GM21619 (cell line): ENCODE data around the gene HSP90AB1.

Source experiments
- ATAC-seq: cut with Tn5 transposase; IDR thresholded peaks from one replicate; pipeline ENCODE4 v1.9.1; 2021; ENCODE audit not compliant: unreplicated experiment

HSP90AB1 gene

DNA sequence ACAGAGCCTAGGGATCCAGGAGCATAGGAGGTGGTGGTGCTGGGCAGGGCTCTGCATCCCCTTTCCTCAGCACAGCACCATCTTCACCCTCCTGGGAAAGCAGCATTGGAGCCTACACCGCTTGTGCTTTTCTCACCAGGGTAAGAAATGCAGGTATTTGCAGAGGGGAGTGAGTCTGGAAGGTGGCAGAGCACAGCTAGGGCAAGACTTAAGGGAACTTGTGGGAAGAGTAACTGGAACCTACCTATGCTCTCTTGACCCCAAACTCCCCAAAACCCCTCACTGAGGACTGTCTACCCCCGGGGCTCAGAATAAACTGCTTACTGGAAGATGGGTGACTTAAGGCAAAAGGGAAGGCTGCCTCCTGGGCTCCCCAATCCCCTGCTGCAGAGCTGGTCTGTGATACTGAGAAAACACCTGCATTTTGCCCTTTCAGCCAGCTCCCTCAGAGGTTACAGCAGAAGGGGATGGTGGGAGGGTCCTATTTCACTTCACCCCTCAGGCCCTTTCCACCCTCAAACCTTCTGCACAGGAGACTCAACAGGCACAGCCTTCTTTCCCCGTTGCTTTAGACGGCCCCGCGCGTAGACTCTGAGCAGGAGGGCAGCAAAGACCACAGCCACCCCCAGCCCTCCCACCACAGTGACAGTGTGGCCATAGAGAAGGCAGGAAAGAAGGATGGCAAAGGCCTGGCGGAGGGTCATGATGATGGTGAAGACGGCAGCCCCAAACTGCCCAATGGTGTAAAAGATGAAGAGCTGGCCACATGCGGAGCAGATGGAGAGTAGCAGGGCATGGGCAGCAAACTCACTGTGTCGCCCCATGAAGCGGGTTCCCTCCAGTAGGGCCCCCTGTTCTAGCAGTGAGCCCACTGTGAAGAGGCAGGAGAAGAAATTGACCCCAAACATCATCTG lies 7.5 kb downstream of the HSP90AB1 start:
- no peak for ATAC-seq

DNA sequence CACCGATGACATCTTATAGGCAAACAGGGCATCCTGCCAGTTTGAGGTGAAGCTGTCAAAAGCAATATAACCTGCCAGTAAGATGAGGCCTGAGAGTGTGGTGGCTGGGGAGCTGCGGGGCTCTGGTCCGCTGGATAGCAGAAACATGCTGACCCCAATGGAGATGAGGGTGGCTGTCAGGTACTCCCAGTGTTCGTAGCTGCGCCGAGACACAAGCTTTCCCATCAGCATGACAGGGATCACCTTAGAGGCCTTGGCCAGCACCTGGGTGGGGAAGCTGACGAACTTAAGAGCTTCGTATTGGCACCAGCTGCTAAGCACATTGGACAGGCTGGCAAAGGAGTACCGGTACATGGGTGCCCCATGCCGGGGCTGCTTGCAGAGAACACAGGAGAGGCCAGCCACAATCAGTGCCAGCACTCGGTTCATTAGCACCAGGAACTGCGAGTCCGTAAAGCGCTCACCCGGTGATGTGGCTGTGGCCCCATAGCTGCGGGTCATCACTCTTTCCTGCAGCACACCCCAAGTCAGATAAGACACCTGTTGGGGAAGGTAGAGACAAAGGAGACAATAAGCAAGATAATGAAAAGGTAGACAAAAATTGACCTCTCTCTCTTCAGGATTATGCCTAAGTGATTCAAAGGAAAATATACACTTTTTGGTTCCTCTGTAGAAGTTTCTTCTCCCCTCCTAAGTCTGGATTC lies 8.4 kb downstream of the HSP90AB1 start:
- no peak for ATAC-seq

DNA sequence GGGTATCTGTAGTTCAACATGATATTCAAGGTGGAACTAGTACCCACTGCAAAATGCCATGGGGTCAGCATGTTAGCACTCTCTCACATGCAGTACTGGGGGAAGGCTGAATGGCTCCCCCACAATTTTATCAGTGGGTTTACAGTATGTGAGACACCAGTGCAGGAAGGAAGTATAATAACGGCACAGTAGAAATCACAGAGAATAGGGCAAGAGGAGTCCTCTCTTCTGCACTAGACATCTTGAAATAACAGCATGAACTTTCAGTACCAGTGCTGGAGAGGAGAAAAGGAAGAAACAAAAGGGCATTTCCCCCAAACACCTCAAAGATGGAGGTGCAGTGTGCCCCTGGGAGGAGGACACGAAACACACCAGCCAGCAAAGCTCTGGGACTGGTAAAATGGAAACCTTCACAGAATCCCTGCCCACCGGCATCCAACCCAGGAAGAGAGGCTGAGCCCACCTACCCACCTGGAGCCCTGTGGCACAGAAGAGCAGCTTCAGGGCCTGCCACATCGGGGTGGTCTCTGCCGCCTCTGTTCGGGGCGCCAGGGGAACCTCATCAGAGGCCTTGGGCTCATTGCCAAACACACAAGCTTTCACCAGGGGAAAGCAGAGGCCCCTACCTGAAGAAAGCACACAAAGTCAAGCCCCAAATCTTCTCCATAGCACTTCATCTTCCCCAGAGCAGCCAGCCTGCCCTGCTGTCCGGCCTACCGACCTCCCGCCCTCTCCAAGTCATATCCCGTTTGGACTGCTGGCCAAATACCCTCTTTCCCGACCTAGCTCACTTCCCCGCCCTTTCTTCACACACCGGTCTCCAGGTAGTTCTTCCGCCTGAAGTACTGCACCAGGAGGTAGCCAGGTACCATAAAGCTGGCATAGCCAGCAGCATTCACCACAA lies 9.2 kb downstream of the HSP90AB1 start:
- ATAC-seq: no peak

DNA sequence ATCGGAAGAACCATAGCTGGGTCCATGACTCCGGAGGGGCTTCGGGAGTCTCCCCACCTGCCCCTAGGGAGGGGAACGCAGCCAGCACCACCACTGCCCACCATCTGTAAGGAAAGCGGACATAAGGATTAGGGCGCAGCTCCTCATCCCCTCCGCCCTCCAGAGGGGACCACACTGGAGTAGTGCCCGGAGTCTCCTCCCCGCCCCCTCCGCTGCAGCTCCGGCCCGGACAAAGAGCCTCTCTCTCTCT lies 9.8 kb downstream of the HSP90AB1 start:
- ATAC-seq: no peak

DNA sequence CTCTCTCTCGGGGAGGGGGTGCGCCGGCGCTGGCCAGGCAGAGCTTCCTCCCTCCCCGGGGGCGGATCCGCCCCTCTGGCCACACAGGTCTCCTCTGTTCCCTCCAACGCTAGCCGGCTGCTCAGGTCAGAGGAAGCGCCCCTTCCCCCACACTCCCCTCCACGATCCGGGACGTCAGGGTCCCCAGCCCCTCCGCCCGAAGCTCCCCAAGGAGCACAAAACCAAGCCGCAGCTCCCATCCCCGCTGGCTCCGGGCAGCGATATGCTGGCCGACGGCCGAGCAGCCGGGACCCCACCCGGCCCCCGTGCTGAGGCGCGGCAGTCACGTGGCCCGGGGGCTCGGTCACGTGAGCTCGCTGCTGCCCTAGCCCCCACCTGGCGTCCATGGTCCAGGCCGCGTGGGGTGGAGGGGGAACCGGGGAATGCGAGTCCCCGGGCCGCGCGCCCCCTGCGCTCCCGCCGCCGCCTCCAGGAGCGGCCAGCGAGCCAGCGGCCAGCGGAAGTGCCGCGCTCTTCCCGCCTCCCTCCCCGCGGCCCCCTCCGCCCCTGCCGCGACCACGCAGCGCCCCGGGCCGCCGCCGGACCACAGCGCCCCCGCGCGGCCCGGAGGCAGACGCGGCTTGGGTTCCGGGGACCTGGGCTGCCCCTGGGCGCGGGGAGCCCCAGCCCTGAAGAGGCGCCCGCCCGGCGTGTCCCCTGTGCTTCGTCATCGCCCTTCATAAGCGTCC lies 10.3 kb downstream of the HSP90AB1 start, which contains the start of gene SLC35B2:
TSS of gene SLC35B2 (minus strand) at position 504 of the 728 bp plus-strand sequence. CDS start at position 386, 118 bp downstream.
- peak; percentile 42 for ATAC-seq

DNA sequence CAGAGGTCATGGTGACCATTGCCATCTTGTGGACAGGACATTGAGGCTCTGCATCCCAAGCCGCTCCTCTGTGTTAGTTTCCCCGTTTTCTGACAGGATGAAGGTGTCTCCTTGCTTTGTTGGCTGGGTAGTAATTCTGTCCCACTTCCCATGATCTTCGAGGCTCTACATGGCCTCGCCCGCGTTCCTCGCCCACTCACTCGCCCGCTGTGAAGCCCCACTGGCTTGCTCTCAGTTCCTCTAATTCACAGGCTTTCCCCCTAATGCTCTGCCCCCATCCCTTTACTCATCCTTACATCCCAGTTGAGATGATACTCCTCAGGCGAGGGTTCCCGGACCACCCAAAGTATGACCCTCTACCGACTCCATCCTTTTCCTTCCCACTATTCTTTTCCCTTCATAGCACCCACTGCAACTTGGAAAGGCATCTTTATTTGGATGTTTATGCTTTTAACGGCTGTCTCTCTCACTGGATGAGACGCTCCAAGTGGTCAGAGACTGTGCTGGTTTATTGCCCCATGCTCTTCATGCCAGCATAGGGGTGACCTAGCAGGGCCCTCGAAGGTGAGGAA lies 10.9 kb downstream of the HSP90AB1 start:
- ATAC-seq: peak; percentile 6

DNA sequence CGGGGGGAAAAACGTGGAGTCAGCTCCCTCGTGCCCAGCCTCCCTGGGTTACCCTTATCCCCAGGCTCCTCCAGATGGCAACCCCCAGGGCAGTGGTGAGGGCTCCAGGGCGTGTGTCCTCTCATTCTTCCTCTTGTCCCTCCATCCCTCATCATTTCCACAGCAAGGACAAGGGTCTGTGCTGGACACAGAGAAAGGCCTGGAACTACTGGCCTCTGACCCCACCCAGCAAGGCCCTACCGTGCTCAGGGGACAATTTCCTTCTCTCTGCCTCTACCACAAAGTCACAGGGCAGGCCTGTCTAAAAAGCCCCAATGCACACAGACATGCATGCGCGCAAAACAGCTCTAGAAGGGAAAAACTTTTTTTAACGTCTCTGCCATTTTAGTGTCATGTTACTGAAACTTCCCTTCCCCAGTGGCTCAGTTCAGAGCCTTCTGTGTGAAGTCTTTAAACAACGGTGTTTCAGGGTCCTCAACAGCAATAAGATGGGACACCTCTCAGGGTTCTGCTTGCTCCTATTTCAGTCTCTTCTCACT lies 11.5 kb downstream of the HSP90AB1 start:
- ATAC-seq: no peak

DNA sequence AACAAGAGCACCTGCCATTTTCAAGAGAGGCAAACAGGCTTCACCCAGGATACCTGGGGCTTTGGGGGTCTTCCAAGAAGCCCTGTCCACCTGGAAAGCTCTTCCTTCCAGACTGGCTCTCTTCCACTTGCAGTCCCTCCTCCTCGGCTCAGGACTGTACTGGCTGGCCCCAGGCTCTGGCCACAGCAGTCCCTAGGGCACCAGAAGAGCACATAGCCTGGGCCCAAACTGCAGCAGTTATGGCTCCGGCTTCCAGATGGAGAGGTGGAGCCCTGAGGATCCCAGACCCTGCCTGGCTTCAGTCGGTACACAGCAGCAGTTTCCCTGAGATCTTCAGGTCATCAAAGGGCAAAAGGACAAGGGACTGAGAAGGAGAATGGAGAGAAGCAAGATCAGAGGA lies 12.0 kb downstream of the HSP90AB1 start:
- ATAC-seq: no peak

DNA sequence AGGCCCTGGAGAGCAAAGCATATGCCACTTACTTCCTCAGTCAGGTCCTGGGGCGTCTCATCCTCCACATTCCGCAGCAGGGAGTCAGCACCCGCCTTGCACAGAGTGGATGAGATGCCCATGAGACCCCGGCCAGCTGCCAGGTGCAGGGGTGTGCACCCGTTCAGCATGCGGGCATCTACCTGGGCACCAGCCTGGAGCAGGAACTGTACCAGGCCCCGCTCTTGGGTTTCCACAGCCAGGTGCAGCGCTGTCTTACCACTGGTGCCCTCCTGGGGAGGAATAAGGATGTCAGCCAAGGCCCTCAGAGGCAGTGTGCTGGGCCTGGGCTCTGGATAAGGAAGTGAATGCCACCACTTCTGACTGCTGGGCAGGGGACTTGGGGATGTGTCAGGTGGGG lies 13.1 kb downstream of the HSP90AB1 start:
- no peak for ATAC-seq

DNA sequence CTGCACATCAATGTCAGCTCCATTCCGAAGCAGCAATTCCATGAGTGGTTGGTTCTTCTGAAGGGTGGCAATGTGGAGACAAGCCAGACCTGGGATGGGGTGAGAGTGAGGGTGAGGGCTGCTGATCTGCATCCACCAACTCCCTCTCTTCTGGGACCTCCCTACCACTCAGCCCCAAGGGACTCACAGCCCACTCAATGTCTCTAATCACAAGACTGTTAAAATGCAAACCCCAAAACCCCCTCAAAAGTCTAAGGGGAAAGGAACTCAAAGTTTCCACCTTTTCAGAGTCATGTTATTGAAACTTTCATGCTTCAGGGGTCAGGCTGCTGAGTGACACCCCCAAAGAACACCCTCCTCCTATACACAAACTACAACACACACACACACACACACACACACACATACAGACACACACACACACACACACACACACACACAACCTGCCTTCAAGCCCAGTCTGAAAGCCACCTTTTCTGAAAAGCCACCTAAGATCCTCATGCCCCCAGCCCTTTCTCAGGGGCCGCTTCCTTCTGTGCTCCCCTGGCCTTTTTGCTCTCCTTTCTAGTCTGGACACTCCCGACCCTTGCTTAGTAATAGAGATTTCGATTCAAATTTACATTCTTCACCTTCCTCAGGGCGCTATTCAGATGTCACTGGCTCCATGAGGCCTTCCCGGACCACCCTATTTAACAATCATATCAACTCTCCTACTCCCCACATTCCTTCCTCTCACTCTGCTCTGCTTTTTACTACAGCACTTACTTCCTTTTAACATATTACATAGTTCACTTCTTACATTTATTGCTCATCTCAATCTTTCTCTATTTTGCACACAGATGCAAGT lies 13.8 kb downstream of the HSP90AB1 start:
- ATAC-seq: no peak

DNA sequence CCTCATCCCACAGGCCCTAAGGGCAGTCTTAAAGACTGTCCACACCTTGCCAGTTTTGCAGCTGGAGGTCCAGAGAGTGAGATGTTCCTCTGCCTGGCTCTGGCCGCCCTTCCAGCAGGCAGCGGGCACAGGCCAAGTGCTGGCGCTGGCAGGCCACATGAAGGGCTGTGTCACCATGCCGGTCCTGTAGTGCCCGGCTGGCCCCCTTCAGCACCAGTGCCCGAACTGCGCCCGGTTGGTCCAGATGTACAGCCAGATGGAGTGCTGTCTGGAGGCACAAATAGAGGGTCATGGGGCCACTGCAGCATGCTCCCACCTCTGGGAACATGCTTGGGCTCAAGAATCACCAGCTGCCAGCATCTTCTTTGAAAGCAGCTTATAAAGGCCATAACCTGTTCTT lies 14.7 kb downstream of the HSP90AB1 start:
- no peak for ATAC-seq

DNA sequence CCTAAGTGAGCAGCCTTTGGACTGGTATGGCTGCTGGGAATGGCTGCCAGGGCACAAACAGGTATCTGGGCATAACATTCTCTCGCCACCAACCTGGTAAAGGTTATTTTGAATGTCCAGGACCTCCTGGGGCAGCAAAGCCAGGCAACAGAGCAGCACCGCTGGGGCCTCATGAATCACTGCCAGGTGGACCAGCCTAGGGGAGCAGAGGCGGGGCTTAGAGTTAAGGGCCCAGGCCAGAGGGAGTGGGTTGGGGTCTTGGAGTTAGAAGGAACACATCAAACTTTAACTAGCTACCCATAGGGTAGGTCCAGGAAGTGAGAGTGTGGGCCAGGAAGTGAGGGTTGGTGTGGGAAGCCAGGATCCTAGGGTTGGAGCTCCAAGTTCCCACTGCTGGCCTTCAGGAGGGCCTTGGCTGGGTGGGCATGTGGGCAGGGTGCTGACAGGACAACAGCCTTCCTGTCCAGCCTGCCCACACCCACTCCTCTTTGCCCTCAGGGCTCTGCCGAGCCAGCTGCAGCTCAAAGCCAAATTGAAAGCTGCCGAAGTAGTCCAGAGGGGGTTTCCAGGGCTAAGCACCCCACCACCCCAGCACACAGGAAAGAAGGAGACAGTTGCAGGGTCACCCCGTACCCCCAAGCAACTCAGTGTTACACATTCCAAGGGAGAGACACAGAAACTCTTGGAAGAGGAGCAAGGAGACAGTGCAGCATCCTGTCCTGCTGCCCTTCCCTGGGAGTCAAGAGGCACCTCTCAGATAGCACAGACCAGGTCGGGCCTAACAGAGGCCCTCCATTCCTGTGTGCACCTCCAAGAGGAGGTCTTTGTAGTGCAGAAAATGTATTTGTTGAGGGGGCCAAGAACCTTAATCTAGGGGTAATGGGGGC lies 15.8 kb downstream of the HSP90AB1 start:
- ATAC-seq: no peak

DNA sequence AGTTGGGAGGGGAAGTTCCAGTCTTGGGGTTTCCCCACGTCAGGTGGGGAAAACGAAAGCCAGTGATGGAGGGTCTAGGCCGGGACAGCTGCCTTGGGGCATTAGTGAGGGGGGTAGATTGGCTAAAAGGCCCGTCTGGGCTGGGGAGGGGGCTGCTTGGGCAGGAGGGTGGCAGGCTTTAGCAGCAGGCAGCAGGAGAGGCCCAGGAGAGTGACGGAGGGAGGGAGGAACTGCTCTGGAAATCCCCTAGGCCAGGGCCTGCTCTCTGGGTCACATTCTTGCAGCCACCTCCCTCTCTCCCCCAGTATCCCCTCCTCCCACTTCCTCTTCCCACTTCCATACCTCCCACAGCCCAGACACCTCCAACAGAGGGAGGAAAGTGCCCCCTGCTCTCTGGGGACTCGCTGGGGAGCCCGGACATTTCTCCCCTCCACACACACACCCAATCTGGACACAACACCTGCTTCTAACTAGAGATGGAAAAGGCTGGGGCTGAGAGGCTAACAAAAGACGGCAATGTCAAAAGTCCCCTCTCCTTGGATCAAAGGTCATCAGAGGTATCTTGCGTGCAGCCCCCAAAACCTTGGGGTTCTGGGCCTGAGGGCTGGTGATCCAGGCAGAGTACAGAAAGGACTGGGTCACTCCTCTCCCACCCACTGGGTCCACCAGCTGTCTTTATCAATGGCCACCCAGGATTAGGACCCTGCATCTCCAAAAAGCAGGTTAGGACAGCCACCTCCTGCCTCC lies 16.6 kb downstream of the HSP90AB1 start:
- no peak for ATAC-seq

DNA sequence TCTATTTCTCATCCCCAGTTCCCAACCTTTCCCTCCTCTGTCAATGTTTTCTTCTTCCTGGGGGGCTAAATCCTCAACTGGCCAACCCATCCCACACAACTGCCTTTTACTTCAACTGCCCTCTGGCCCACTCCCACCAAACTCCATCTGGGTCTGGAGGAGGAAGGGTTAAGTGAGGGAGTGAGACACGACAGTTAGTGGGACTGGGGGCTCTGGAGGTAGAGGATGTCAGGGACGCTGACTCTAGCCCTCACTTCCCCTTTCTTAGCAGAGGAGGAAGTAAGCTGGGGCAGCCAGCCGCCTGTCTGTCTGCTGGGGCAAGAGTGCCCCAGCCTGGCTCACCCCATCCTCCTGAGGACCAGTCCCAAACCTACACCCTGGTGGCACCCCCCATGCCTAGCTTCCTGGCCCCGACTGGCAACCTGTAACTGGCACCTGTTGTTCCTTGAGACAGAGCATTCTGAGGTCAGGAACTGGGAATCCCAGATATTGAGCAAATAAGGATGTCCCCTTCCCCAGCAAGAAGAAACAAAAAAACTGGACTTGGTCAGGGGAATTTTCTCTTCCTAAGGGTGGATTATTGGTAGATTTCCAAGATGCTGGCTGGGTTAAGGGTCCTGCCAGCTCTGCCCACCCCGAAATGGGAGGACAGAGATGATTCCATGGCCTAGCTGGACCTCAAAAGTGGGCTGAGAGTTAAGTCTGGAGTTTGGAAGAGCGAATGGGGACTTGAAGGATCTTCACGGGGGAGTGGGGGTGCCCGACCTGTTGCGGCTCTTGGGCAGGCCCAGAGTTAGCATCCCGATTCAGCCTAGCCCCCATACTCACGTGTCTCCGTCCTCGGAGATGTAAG lies 17.5 kb downstream of the HSP90AB1 start:
- no peak for ATAC-seq

DNA sequence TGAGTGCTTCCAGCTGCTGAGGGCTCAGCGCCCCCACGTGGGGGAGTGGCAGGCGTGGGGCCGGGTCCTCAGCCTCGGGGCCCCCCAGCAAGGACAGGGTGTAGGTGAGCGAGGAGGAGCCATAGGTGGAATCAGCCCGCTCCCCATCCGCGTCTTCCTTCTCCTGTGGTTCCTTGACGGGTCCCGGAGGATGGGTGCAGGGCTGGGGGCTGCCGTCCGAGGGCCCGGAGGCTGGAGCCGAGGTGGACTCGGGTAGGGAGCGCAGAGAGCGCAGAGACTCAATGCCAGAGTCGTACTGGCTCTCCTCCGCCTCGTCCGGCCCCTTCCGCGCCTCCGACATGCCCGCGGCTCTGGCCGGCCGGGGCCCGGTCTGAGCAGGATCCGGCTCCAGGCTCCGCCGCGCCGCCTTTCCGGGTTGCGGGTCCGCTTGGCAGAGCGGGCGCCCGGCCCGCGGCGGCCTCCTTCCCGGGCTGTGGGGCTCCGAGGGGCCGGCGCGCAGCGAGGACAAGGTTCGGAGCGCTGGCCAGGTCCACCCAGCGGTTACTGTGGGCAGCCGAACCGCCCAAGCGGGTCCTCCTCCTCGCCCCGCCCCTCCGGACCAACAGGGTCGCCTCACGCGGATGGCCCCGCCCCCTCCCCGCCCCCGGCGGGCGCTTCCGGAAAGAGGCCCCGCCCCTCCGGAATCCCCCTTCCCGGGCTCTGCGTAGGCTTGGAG lies 18.3 kb downstream of the HSP90AB1 start, which contains the start of gene NFKBIE:
TSS of gene NFKBIE (minus strand) at position 545 of the 715 bp plus-strand sequence. CDS start at position 340, 205 bp downstream.
- ATAC-seq: peak; percentile 31

DNA sequence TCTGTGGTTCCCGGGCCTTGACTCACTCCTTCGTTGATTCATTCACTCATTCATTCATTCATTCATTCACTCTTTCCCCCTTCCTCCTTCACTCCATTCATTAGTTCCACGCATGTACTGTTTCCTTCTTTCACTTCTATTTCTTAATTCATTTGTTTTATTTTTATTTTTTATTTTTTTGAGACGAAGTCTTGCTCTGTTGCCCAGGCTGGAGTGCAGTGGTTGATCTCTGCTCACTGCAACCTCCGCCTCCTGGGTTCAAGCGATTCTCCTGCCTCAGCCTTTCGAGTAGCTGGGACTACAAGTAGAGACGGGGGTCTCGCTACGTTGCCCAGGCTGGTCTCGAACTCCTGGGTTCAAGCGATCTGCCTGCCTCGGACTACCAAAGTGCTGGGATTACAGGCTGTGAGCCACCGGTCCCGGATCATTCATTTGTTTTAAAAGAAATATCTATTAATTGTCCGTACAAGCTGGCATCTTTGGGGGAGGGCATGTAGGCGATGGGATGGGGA lies 18.9 kb downstream of the HSP90AB1 start:
- no peak for ATAC-seq
